Measurements from ENCODE around the gene RPL35. TPM values are rescaled to one million over a fixed set of nuclear protein-coding genes. Genes with fewer than 3 reads are reported as not detected.
"Not testable (repeated sequence)": the region's sequence is repeated elsewhere in the genome, so short reads cannot be mapped to it uniquely, and the experiment has no call there.

The RPL35 gene
- total RNA-seq, 2 donors from 2014 or later = 890 to 1,374 TPM

- TF ChIP-seq, protein P1, sequence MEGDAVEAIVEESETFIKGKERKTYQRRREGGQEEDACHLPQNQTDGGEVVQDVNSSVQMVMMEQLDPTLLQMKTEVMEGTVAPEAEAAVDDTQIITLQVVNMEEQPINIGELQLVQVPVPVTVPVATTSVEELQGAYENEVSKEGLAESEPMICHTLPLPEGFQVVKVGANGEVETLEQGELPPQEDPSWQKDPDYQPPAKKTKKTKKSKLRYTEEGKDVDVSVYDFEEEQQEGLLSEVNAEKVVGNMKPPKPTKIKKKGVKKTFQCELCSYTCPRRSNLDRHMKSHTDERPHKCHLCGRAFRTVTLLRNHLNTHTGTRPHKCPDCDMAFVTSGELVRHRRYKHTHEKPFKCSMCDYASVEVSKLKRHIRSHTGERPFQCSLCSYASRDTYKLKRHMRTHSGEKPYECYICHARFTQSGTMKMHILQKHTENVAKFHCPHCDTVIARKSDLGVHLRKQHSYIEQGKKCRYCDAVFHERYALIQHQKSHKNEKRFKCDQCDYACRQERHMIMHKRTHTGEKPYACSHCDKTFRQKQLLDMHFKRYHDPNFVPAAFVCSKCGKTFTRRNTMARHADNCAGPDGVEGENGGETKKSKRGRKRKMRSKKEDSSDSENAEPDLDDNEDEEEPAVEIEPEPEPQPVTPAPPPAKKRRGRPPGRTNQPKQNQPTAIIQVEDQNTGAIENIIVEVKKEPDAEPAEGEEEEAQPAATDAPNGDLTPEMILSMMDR (IDR thresholded peaks at IDR 0.05) = no peak
- Histone ChIP-seq H3K27me3 (no peaks in the 10 kb centered on the region), H3K4me1 (no peaks in the 10 kb centered on the region), H3K9ac (ENCODE audit: low read depth in 2 of 2, low read length in 2 of 2) (no peak overlapping the region), H3K27ac (no peak overlapping the region), H3K4me3 (no peak overlapping the region), H3K36me3 (no peaks in the 10 kb centered on the region), H3K9me3 (no peaks in the 10 kb centered on the region)
- intact Hi-C loops (cut with DNase I) = no loop called here
- no peak for DNase-seq
Observed at GRCh38 chr9:124840300-124840833, 21.4 kb downstream of the RPL35 start.

- no peaks in the 10 kb centered on the region for H3K27me3 ChIP-seq
- H3K4me3 ChIP-seq = no peak overlapping the region
- no peak overlapping the region for H3K27ac ChIP-seq
- no peaks in the 10 kb centered on the region for H3K36me3 ChIP-seq
- TF ChIP-seq, protein P1 (IDR thresholded peaks at IDR 0.05) = peak; percentile 34
- DNase-seq = no peak
- H3K9me3 ChIP-seq = no peaks in the 10 kb centered on the region
- no peaks in the 10 kb centered on the region for H3K4me1 ChIP-seq
- intact Hi-C loops (cut with DNase I) = no loop called here
- no peak overlapping the region for H3K9ac ChIP-seq (ENCODE audit: low read depth in 2 of 2, low read length in 2 of 2)
Observed at GRCh38 chr9:124839612-124840299, 22.0 kb downstream of the RPL35 start.

GRCh38 chr9:124838567-124839275, 23.0 kb downstream of the RPL35 start:
- H3K9me3 ChIP-seq; H3K4me1 ChIP-seq; intact Hi-C loops (cut with DNase I); H3K9ac ChIP-seq (ENCODE audit: low read depth in 2 of 2, low read length in 2 of 2); H3K27ac ChIP-seq; DNase-seq; H3K27me3 ChIP-seq; H3K4me3 ChIP-seq; H3K36me3 ChIP-seq: not testable (repeated sequence)

DNA sequence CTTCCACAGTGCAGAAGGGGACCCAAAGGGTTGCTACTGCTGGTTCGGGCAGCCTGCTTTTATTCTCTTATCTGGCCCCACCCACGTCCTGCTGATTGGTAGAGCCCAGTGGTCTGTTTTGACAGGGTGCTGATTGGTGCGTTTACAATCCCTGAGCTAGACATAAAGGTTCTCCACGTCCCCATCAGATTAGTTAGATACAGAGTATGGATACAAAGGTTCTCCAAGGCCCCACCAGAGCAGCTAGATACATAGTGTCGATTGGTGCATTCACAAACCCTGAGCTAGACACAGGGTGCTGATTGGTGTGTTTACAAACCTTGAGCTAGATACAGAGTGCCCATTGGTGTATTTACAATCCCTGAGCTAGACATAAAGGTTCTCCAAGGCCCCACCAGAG, 23.6 kb downstream of the RPL35 start:
- intact Hi-C loops (cut with DNase I); H3K9ac ChIP-seq (ENCODE audit: low read depth in 2 of 2, low read length in 2 of 2); H3K27ac ChIP-seq; H3K4me1 ChIP-seq; H3K36me3 ChIP-seq; H3K9me3 ChIP-seq; H3K4me3 ChIP-seq; H3K27me3 ChIP-seq; DNase-seq: not testable (repeated sequence)

DNA sequence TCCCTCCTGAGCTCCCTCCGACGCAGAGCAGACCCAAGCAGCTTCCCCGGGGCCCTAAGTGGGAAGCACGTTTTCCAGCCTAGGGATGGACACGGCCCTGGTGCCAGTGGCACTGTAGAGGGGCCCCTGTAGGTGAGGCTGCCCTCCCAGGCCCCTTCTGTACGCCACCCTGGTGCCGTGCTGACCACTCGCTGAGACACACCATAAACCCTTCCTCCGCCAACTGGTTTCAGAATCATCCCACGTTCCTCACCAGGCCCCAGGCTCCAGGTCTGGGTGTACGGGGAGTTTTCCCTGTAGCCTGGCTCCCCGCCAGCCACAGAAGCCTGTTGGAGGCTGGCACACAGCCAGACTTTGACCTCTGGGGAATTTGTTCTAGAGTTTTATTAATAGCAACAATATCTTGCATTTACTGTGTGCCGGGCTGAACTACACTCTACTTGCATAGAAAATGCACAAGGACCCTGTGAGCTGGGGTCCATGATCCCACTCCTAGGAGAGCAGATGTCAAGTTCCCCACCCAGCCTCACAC, 26.7 kb downstream of the RPL35 start:
- H3K27me3 ChIP-seq = no peaks in the 10 kb centered on the region
- no peak overlapping the region for H3K4me3 ChIP-seq
- TF ChIP-seq, protein P1 (IDR thresholded peaks at IDR 0.05) = no peak
- no peak overlapping the region for H3K27ac ChIP-seq
- no peaks in the 10 kb centered on the region for H3K36me3 ChIP-seq
- no peak overlapping the region for H3K9ac ChIP-seq (ENCODE audit: low read depth in 2 of 2, low read length in 2 of 2)
- H3K9me3 ChIP-seq = no peaks in the 10 kb centered on the region
- no peaks in the 10 kb centered on the region for H3K4me1 ChIP-seq
- peak; percentile 38 for DNase-seq
- intact Hi-C loops (cut with DNase I) = no loop called here

GRCh38 chr9:124834591-124834990, 27.2 kb downstream of the RPL35 start:
- intact Hi-C loops (cut with DNase I) = no loop called here
- no peak overlapping the region for H3K4me3 ChIP-seq

More at GRCh38 chr9:124834591-124834990, 27.2 kb downstream of the RPL35 start:
- no peaks in the 10 kb centered on the region for H3K9me3 ChIP-seq
- H3K36me3 ChIP-seq = no peaks in the 10 kb centered on the region
- no peak overlapping the region for H3K27ac ChIP-seq
- H3K9ac ChIP-seq (ENCODE audit: low read depth in 2 of 2, low read length in 2 of 2) = no peak overlapping the region
- H3K4me1 ChIP-seq = no peaks in the 10 kb centered on the region
- TF ChIP-seq, protein P1 (IDR thresholded peaks at IDR 0.05) = no peak
- H3K27me3 ChIP-seq = no peaks in the 10 kb centered on the region
- DNase-seq = no peak
